HG02610 (cell line): ENCODE results near the gene LONP1.

Experiments used
- ATAC-seq: cut with Tn5 transposase; IDR thresholded peaks from one replicate; pipeline ENCODE4 v1.9.1; 2021; ENCODE audit warnings: mild to moderate bottlenecking, moderate library complexity; ENCODE audit not compliant: unreplicated experiment

Gene LONP1

DNA sequence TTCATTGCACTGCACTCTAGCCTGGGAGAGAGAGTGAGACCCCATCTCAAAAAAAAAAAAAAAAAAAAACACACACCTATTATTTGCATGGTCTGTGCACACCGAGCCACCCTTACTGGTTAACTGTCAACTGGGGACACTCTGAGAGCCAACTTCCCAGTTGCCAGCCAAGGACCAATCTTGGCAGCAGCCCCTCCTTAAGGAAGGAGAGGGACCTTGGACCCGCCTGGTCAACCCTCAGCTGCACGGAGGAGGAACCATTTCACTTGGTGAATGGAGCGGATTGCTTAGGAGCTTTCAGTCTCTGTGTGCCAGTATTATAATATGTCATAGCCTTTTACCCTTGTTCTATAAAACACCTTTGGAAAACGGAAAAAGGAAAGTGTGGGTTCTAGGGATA lies 64.5 kb downstream of the LONP1 start:
- ATAC-seq, result no peak

- no peak for ATAC-seq
Observed at GRCh38 chr19:5654931-5655330, 65.0 kb downstream of the LONP1 start.

DNA sequence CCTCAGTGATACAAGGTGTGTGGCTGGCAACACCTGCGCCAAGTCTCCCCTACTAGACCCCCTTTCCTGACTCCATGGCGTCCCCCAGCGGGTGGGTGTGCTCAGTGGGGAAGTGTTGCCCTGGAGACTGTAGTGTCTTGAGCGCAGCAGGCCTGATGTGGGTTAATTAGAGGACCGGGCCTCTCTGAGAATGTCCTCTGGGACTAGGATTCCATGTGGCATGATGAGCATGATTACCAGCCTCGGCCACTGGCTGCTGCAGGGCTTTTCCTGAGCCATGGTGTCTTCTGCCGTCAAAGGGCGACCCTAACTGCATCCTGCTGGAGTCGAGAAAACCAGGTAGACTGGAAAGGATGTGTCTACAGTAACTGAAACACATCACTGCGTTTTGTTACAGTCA lies 67.7 kb downstream of the LONP1 start:
- no peak for ATAC-seq

GRCh38 chr19:5651361-5651760 lies 68.6 kb downstream of the LONP1 start:
- no peak for ATAC-seq

DNA sequence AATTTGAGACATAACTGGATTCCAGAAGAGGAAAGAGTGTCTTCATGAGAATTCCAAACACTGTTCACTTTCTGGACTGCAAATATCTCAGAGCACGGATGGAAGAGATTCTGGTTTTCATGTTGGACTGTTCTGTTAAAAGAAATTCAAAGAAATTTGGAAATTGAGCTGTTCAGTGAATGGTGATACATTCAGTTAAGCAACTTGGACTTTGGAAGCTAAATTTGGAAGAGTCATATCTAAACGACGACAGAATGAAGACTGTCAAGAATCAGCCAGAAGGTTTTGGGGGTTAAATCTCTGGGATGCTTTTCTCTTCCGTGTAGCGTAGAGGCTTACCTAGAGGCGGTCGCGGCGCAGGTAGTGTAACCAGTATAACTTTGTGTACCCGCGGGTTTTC lies 71.5 kb downstream of the LONP1 start:
- no peak for ATAC-seq

DNA sequence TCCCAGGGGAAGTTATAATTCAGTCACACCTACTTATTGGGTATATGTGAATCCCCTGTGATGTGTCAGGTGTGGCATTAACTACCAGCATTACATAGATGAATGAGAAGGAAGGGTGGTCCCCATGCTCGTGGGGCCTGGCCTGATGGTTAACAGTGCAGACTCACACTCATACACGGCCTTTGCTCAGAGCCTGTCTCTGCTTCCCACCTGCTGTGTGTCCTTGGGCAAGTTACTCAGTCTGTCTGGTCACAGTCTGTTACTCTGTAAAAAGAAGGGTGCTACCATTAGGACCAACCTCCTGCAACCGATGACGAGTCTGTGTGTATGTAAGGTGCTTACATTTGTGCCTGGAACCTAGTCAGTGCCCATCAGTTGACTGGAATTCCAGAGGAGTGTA lies 73.2 kb downstream of the LONP1 start:
- ATAC-seq, result no peak

GRCh38 chr19:5645409-5645808 lies 74.5 kb downstream of the LONP1 start:
- no peak for ATAC-seq

- ATAC-seq, result no peak
Observed at GRCh38 chr19:5644037-5644436, 75.9 kb downstream of the LONP1 start.

GRCh38 chr19:5643060-5643459 lies 76.9 kb downstream of the LONP1 start:
- ATAC-seq, result no peak

GRCh38 chr19:5642204-5642603 lies 77.7 kb downstream of the LONP1 start:
- no peak for ATAC-seq
